ENCODE measurements around the gene TMA7B.

TMA7B gene

DNA sequence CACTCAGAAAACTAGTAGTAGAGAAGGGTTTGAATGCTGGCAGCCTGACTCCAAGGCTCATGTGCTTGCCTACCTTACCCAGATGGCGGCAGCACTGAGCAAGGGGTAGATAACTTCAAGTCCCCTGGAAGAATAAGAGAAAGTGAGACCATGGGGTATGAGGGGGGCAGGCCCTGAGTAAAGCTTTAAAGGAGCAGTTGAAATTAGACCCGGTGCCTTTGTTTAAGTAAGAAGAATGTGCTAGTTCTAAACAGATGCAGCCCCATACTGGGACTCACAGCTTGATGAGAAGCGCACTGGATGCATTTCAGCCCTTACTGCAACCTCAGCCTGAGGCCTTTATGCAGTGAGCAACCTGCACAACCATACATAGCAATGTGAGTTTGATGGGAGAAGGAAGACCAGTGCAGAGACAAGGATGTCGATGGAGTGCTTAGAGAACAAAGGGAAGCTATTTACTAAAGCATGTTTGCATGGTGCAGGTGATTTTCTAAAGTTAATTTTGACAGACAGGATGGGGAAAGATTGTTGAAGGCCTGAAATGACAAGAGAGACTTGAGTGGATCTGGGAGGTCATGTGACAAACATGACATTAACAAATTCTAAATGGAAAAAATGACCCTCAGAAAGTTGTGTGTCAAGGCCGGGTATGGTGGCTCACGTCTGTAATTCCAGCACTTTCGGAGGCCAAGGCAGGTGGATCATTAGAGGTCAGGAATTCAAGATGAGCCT is 27.1 kb upstream of the TMA7B start:
- DNase-seq (ENCODE audit: low read depth in 2 of 2, low spot score in 1 of 2), result no peak

DNA sequence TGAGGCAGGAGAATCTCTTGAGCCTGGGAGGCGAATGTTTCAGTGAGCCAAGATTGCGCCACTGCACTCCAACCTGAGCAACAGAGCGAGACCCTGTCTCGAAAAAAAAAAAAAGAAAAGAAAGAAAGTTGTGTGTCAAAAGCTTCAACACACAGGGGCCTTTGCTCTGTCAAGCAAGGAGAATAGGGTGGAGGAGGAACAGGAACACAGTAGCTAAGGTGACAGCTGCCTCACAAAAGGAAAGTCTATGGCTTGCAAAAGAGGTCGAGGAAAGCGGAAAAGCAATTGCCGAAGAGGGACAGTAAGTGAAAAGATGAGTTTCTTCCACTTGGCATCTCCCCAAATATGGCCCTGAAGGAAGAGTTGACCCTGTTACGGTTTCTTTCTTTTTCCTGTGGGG is 26.5 kb upstream of the TMA7B start:
- no peak for DNase-seq (ENCODE audit: low read depth in 2 of 2, low spot score in 1 of 2)

DNA sequence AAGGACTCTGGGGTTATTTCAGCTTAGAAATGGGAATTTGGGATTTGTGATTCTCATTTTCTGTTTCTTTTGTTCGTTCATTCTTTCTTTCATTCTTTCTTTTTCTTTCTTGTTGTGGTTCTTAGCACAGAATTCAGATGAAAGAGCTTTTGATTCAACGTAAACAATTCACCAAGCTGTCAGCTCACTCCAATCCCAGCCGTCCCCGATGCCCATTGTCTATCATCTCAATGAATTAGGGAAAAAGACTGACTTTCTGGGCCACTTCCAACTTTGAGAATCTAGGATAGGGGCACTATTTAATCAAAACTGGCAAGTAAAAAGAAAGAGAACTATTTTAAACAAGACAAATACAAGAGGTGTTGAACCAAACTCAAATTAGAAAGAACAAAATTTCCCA is 25.1 kb upstream of the TMA7B start:
- DNase-seq (ENCODE audit: low read depth in 2 of 2, low spot score in 1 of 2), result no peak

DNA sequence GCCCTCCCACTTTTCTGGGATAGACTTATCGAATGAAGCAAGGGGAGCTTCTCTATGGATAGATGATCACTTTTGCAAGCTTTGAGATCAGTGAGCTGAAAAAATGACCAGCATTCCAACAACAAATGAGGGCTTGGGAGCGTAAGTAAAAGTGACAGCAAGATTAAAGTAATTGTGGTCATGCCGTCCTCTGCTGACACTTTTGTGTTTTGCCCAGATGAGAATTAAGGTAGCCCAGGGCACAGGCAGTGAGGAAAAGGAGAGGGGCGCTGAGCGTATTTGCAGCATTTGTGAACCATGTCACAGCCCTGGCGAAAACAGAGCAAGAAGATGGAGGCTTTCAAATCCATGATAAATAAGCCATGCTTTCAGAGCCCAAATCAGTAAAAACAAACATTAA is 24.6 kb upstream of the TMA7B start:
- DNase-seq (ENCODE audit: low read depth in 2 of 2, low spot score in 1 of 2), result no peak

DNA sequence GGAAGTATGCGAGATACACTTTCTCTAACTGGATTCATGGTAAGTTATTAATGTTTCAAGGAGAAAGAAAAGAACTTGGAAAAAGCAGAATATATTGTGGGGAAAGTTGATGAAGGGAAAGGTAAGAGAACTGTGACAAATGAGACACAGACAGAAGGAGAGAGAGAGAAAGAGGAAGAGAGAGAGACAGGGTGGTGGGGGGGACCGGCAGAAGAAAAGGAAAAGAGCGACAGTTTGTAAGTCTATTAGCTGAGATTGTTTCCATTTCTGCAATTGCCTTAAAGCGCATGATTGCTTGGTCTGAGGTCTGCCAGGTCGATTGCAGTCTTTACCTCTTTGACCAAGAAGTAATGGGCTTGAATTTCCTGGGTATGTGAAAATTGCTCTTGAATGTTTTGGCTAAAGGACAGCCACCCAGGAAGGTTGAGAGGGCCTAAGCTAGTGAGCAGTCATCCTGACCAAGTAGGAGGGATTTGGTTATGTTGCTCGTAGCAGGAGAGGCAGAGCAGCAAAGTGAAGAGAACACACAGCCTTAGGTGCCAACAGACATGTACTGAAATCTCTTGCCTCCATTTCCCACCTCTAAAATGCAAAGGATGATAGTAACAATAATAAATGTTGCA is 23.6 kb upstream of the TMA7B start:
- DNase-seq (ENCODE audit: low read depth in 2 of 2, low spot score in 1 of 2), result no peak

DNA sequence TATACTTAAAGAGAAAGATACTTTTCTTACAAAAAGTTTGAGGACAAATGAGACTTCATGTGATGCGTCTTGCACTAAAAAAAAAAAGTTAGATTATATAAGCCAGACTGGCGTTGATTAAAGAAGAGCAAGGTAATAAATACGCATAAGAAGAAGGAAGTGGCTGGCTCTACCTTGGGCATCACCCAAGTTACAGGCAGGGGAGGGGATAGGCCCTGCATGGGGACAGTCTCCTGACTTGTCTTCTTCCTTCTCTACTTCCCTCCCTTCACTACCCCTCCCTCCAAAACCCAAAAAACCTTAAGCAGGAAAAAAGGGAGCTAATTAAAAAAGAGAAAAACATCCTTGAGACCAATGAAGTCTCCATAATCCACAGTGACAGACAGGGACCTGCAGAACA is 22.3 kb upstream of the TMA7B start:
- DNase-seq (ENCODE audit: low read depth in 2 of 2, low spot score in 1 of 2), result no peak

DNA sequence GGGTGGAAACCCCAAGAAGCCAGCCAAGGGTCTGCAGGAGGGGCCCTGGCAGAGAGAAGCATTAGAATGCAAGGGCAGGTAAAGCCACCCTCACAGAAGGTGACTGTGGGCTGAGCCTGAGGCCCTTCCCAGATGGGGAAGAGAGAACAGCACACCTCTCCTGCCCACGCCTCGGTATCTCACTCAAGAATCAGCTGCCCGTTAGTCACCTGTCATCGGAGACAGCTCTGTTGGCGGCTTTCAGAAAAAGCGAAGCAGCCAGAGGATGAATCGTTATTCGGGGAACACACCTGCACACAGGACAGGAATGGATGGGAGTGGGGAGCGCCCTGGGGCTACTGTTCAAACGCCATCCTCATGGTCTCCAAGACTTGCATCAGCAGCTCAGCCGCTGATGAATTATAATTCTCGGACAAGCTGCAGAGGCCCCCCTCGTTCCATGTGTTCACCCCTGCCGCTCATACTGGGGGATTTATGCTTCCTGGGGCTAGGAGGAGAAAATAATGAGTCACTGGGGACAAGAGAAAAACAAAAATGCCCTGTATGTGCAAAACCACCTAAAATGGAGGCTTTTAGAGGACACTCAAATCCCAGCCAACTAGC is 21.6 kb upstream of the TMA7B start:
- peak in 1 of 2 donors; percentile 48 for DNase-seq (ENCODE audit: low read depth in 2 of 2, low spot score in 1 of 2)

DNA sequence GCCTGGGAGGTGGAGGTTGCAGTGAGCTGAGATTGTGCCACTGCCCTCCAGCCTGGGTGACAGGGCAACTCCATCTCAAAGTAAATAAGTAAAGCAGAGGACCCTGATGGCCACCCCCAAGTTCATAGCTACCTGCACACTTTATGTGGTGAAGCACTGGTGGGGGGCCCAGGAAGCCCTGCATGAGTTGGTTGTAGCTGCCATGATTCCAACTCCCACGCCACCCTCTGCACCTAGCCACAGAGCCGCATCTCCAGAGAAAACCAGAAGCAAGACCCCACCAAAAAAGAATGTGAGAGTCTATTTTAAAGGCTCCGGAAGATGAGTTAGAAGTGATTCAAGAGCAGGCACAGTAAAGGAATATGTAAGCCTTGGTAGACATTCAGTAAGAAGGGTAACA is 20.4 kb upstream of the TMA7B start:
- peak in 1 of 2 donors; percentile 38 for DNase-seq (ENCODE audit: low read depth in 2 of 2, low spot score in 1 of 2)

DNA sequence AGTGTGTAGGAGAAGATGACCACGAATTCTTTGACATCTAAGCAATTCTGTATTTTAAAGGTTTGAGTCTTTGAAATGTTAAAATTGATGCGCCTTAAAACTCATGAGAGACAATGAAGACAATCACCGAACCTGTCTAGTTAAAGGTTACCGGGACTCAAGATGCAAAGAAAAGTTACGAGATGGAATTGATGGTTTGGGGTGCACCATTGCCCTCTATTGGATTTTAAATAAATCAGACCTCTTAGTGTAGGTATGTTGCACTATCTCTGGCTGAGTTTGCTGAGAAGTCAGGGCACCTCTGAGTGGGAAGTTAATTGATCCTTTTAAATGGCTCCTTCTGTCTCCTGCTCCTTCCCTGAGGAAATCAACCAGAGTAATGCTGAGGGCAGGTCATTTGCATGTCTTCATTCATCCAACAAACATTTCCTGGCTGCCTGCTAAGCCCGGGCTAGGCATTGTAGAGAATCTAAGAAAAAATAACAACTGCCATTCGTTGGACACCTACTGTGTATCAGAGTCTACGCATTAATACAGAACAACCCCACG is 19.4 kb upstream of the TMA7B start:
- DNase-seq (ENCODE audit: low read depth in 2 of 2, low spot score in 1 of 2), result no peak

DNA sequence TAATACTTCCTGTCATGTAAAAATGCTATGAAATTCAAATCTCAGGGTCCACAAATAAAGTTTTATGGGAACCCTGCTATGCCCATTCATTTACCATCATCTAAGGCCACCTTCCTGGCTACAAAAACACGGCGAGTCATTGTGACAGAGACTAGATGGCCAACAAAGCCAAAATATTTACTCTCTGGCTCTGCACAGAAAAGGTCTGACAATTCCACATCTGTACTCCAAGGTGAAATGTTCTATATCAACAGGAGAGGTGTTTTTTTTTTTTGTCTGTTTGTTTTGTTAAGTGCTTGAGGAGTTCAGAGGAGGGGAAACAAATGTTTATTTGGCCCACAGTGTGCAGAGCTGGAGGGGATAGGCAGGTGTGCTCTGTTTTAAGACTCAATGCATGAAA is 18.6 kb upstream of the TMA7B start:
- DNase-seq (ENCODE audit: low read depth in 2 of 2, low spot score in 1 of 2), result no peak

DNA sequence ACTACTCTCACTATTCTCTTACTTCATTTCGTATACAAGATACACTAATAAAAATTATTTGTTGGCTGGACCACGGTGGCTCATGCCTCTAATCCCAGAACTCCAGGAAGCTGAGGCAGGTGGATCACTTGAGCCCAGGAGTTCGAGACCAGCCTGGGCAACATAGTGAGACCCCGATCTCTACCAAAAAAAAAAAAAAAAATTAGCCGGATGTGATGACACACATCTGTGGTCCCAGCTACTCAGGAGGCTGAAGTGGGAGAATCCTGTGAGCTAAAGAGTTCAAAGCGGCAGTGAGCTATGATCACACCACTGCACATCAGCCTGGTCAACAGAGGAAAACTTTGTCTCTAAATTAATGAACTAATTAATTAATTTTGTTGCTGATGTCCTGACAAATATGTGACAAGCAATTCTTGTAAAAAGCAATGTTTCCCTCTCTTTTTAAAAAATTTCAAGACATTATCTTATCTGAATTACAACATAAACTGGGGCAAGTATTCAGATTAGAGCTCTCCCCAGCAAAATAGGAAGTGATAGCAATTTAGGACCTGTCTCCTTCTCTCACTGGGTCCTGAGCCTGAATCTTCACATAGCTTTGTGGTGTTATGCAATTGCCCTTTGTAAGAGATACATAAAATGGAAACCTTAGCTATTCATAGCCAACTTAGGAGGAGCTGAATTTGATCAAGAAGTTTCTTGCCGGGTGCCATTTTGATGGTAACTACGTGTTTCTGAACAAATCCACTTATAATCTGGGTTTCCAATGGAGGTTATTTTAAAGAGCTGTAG is 17.6 kb upstream of the TMA7B start:
- no peak for DNase-seq (ENCODE audit: low read depth in 2 of 2, low spot score in 1 of 2)

DNA sequence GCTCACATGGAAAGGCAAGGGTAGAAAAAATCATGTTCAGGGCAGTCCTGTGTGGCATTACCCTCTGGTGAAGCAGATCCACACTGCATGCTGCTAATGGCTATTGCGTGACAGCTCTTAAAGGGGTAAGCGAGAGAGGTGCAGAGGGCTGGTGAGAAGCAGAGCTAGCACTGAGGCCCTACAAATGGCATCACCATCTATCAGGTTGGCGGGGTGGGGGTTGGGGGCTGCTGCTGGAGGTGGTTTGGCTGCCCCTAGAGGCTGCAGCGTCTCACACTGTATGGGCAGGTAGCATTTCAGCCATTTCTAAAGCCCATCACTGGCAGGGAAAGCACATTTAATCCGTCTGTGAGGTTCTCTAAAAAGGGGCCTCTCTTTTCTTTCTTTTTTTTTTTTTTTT is 16.9 kb upstream of the TMA7B start:
- no peak for DNase-seq (ENCODE audit: low read depth in 2 of 2, low spot score in 1 of 2)

DNA sequence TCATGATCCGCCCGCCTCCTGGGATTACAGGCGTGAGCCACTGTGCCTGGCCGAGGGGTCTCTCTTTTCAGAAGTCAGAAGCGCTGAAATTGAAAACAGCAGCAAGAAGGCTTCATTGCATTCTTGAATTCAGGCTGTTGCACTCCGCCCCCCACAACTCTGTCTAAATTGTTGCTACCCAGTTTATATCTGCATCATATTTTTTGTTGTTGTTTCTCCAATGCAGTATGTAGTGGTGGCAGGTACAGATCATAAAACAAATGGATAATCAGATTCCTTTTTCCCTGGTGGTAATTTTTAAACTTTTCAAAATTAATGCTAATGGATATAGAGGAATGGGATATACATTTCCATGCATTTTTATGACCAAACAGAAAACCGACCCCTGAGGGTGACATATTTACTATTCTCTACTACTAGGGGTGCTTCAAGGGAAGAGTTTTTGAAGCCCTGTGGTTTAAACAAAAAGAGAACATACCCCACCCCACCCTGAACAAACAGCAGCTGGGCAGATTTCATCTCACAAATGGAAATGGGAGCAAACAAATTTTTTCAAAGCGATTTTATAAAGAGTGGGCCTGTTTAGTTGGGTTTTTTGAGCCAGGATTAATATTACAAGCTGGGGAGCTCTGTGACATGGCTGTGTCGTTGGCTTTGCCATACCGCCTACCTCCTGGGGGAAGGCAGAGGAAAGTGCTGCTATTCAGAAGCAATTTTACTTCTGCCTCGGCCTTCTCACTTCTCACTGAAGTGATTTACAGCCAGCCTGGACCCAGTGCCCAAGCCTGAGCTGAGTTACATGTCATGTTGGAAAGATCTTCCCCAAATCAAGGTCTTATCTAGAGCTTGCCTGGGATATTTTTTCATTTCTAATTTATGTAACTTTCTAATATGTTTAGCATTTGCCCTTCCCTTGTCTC is 16.0 kb upstream of the TMA7B start:
- DNase-seq (ENCODE audit: low read depth in 2 of 2, low spot score in 1 of 2), result no peak

DNA sequence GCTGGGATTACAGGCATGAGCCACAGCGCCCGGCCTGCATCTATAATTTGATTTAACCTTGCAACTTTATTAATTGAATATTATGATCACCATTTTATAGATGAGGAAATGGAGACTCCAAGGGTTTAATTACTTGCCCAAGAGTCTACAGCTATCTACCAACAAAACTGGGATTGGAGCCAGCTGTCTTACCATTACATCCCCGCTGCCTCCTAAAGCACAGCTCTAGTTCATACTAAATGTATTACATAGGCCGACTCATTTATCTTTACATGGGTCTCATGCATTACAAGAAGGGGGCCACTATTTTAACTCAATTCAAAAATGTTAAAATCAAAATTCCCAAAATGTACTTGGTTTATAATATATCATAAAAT is 14.1 kb upstream of the TMA7B start:
- no peak for DNase-seq (ENCODE audit: low read depth in 2 of 2, low spot score in 1 of 2)

DNA sequence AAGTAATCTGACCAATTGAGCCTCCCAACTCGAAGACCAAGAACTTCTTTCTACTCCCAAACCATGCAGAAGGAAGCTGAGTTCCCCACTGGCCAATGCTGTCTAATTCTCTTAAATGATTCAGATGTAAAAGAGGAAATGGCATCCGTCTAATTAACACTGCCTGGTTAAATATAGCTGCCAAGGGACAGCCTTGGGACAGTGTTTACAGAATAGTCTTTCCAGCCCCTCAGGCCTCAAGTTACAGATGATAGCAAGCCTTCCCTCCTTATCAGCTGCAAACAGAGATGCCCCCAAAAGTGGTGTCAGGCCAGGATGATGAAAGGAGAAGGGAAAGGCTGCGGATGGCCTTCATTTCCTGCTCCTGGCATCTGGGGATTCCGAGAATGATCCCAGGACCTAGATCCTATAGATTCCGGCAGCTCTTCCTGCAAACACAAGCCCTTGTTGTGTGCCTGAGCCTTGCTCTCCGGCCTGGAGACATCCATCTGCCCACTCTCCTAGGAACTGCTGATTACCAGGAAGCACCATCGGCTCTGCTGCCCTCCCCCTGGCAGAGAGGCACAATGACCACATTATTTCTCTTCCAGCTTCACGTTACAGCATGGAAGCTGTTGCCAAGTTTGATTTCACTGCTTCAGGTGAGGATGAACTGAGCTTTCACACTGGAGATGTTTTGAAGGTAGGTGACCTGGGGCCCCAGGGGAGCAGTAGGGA is 13.5 kb upstream of the TMA7B start:
- no peak for DNase-seq (ENCODE audit: low read depth in 2 of 2, low spot score in 1 of 2)

DNA sequence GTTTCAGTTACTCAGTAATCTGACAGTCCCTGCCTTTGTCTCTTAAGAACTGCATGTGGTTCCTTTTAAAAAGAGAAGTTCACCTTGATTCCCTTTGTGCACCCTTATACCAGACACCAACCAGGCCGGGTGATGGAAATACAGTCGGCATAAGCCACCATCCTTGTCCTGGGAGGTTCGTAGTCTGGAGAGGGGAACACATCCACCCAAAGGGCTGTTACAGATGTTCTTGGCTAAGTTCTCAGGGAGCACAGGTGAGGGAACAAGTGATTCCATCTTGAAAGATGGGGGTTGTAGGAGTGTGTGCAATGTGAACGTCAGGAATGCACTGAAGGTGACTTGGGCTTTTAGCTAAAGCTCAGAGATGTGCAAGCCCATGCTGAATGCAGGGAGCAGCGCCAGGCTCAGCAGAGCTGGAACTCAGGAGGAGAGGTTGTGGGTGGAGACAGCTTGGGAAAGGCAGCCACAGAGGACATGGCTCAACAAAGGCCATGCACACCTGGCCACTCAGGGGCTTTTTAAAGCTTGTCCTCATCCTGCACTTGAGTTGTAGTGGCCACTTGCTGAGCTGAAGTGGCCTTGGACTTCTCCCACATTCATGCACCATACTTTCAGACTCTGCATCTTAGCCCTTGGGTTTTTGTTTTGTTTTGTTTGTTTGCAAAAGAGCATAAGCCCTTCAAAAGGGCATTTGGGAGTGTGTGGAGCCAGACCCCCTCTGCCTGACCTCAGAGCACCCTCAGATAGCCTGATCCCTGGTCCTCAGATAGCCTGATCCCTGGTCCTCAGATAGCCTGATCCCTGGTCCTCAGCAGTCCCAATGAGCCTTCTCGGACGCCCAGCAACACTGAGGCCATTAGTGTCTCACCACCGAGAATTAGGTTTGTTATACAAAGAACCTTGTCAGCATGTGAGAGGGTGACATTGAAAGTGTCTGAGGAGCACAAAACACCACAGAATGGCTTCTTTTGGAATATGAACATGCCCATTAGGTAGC is 12.7 kb upstream of the TMA7B start:
- DNase-seq (ENCODE audit: low read depth in 2 of 2, low spot score in 1 of 2), result no peak

DNA sequence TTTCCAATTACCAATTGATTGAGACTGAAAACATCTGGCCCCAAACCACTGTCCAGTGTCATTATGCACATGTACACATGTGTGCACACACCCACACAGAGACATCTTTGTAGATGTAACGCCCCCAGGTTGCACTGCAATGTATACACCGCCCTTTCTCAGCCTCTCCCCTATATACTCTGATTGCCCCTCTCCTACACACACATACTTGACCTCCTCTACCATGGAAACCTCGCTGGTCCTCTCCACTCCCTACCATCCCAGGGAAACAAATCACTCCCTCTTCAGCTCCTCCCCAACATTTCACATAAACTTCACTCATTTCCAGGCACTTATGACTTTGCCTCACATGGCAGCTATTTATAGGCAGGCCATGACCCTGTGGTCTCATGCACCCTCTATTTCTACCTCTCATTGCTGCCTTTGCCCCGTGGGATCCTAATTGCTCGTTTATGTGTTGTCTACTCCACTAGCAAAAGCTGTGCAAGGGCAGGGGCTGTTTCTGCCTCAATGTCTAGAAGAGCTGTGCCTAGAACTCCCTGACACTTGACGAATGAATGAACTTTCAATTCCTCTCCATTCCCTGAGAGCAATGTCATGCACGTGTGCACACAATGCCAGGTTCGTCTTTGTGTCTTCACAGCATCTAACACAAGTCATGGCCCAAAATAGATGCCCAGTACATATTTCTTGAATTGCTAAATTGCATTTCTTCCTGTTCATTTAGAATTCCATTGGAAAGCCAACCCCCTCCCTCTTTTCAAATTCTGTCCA is 10.0 kb upstream of the TMA7B start:
- no peak for DNase-seq (ENCODE audit: low read depth in 2 of 2, low spot score in 1 of 2)
